Neural cell (in vitro differentiated cells): Measurements from ENCODE around the gene NCOA4. TPM values are rescaled to one million over a fixed set of nuclear protein-coding genes. Genes with fewer than 3 reads are reported as not detected.
"Not testable (repeated sequence)": the region's sequence is repeated elsewhere in the genome, so short reads cannot be mapped to it uniquely, and the experiment has no call there.

Source experiments
- H2AFZ ChIP-seq: fragments of 200-600, 300-800 bp; sonication (generic), shearing (Covaris generic); 2 replicates; pipeline ENCODE4 v1.6.0; 2014; ENCODE audit warnings: low read depth, mild to moderate bottlenecking, antibody characterized with exemption, low read length, moderate library complexity
- H3F3A ChIP-seq: fragments of 200-600 bp; shearing (Covaris generic); 2 replicates; pipeline ENCODE4 v1.6.1; 2016; ENCODE audit warnings: mild to moderate bottlenecking, moderate library complexity, mixed read lengths, antibody characterized with exemption, low read length; ENCODE audit not compliant: insufficient read depth, poor library complexity, severe bottlenecking
- H3K27ac ChIP-seq: fragments of 200-600, 300-800 bp; sonication (generic), shearing (Covaris generic); 2 replicates; pipeline ENCODE4 v1.5.1; 2014; ENCODE audit warnings: mild to moderate bottlenecking, low read length, moderate library complexity
- H3K27me3 ChIP-seq: fragments of 300-800, 200-600 bp; sonication (generic), shearing (Covaris generic); 2 replicates; pipeline ENCODE4 v1.6.0; 2014; ENCODE audit warnings: mild to moderate bottlenecking, low read depth, low read length, moderate library complexity; ENCODE audit not compliant: insufficient read depth
- H3K36me3 ChIP-seq: fragments of 300-800, 200-600 bp; sonication (generic), shearing (Covaris generic); 2 replicates; pipeline ENCODE4 v1.5.1; 2014; ENCODE audit warnings: mild to moderate bottlenecking, antibody characterized with exemption, low read length, moderate library complexity; ENCODE audit not compliant: insufficient read depth
- H3K4me2 ChIP-seq: fragments of 300-800, 200-600 bp; sonication (generic), shearing (Covaris generic); 2 replicates; pipeline ENCODE4 v1.6.0; 2014; ENCODE audit warnings: mild to moderate bottlenecking, low read length
- H3K4me3 ChIP-seq: fragments of 300-800, 200-600 bp; sonication (generic), shearing (Covaris generic); 2 replicates; pipeline ENCODE4 v1.5.1; 2014; ENCODE audit warnings: mild to moderate bottlenecking, low read length, moderate library complexity
- H3K79me2 ChIP-seq: fragments of 200-600 bp; shearing (Covaris generic); replicated peaks from 2 replicates; pipeline ENCODE4 v1.6.0; 2014; ENCODE audit warnings: mild to moderate bottlenecking, low read length, moderate library complexity; ENCODE audit not compliant: insufficient read depth
- H3K9ac ChIP-seq: fragments of 300-800, 200-600 bp; sonication (generic), shearing (Covaris generic); 2 replicates; pipeline ENCODE4 v1.6.1; 2016; ENCODE audit warnings: mild to moderate bottlenecking, low read length, mixed read lengths
- H3K9me2 ChIP-seq: fragments of 200-600 bp; shearing (Covaris generic); 2 replicates; pipeline ENCODE4 v1.6.1; 2016; ENCODE audit warnings: mild to moderate bottlenecking, low read length, mixed read lengths; ENCODE audit not compliant: insufficient read depth
- H3K9me3 ChIP-seq: fragments of 200-600, 300-800 bp; sonication (generic), shearing (Covaris generic); 2 replicates; pipeline ENCODE4 v1.6.1; 2016; ENCODE audit warnings: mild to moderate bottlenecking, mixed run types, low read length, moderate library complexity, mixed read lengths
- H4K20me1 ChIP-seq: fragments of 200-600 bp; shearing (Covaris generic); 2 replicates; pipeline ENCODE4 v1.6.1; 2016; ENCODE audit warnings: mild to moderate bottlenecking, mixed run types; ENCODE audit not compliant: insufficient read depth
- CTCF ChIP-seq: fragments of 450-650 bp; IDR thresholded peaks from 2 replicates; pipeline ENCODE4 v1.5.1; 2014; ENCODE audit warnings: antibody characterized with exemption, mild to moderate bottlenecking, moderate library complexity; ENCODE audit not compliant: poor library complexity, severe bottlenecking
- EP300 ChIP-seq: fragments of 450-650 bp; conservative IDR thresholded peaks from 2 replicates; pipeline ENCODE4 v1.6.1; 2014; ENCODE audit warnings: antibody characterized with exemption, mild to moderate bottlenecking, moderate library complexity; ENCODE audit not compliant: poor library complexity, severe bottlenecking
- EZH2 ChIP-seq: fragments of 200-600, 300-800 bp; shearing (Covaris generic), sonication (generic); IDR thresholded peaks from 2 replicates; pipeline ENCODE4 v1.6.1; 2014; ENCODE audit warnings: antibody characterized with exemption, low read length, borderline replicate concordance, mild to moderate bottlenecking; ENCODE audit not compliant: insufficient read depth, poor library complexity, severe bottlenecking
- MXI1 ChIP-seq: fragments of 450-650 bp; conservative IDR thresholded peaks from 2 replicates; pipeline ENCODE4 v1.6.1; 2014; ENCODE audit warnings: antibody characterized with exemption, mild to moderate bottlenecking; ENCODE audit not compliant: poor library complexity, severe bottlenecking
- POLR2AphosphoS5 ChIP-seq: IDR thresholded peaks from 2 replicates; pipeline ENCODE4 v1.6.1; 2012
- RAD21 ChIP-seq: fragments of 450-650 bp; conservative IDR thresholded peaks from 2 replicates; pipeline ENCODE4 v1.6.1; 2014; ENCODE audit warnings: antibody characterized with exemption, mild to moderate bottlenecking, moderate library complexity
- REST ChIP-seq: IDR thresholded peaks from 2 replicates; pipeline ENCODE4 v1.6.1; 2012; ENCODE audit warnings: borderline replicate concordance
- SMC3 ChIP-seq: fragments of 450-650 bp; conservative IDR thresholded peaks from 2 replicates; pipeline ENCODE4 v1.6.1; 2014; ENCODE audit warnings: antibody characterized with exemption, mild to moderate bottlenecking, moderate library complexity; ENCODE audit not compliant: poor library complexity
- TAF1 ChIP-seq: IDR thresholded peaks from 2 replicates; pipeline ENCODE4 v1.6.1; 2012; ENCODE audit warnings: low read depth
- polyA plus RNA-seq: library from polyadenylated mRNA; depleted of rRNA; stranded (reverse); fragments of >200 nt; gene quantifications from 2 replicates; pipeline ENCODE4 v1.2.3, GENCODE V29; 2014

The NCOA4 gene
- polyA plus RNA-seq, 1 donor from 2014 or later, result 131 TPM

- Histone ChIP-seq H3F3A (no peaks in the 10 kb centered on the region), H3K36me3 (peaks cover 3% of the 10 kb centered on the region), H3K9me3 (no peaks in the 10 kb centered on the region), H4K20me1 (no peaks in the 10 kb centered on the region), H3K9me2 (no peaks in the 10 kb centered on the region), H3K27me3 (no peaks in the 10 kb centered on the region), H3K4me3 (no peak overlapping the region), H3K27ac (no peak overlapping the region), H3K4me2 (no peak overlapping the region), H3K79me2 (no peaks in the 10 kb centered on the region), H3K9ac (no peak overlapping the region), H2AFZ (no peak overlapping the region)
- TF ChIP-seq CTCF (no peak), TAF1 (no peak), RAD21 (no peak), EP300 (no peak), MXI1 (no peak), POLR2AphosphoS5 (no peak), EZH2 (no peak), REST (no peak), SMC3 (no peak)
These were observed 32.2 kb downstream of the NCOA4 start for GRCh38 chr10:45997994-45998763.

- Histone ChIP-seq H3K4me3 (no peak overlapping the region), H3K9ac (no peak overlapping the region), H2AFZ (no peak overlapping the region), H3K27me3 (no peaks in the 10 kb centered on the region), H3K9me2 (no peaks in the 10 kb centered on the region), H3K4me2 (no peak overlapping the region), H3K9me3 (no peaks in the 10 kb centered on the region), H3K36me3 (no peaks in the 10 kb centered on the region), H3K27ac (no peak overlapping the region), H3F3A (no peaks in the 10 kb centered on the region), H4K20me1 (no peaks in the 10 kb centered on the region), H3K79me2 (no peaks in the 10 kb centered on the region)
- TF ChIP-seq MXI1 (no peak), EP300 (no peak), CTCF (no peak)
These were observed 32.9 kb downstream of the NCOA4 start for GRCh38 chr10:45997557-45997956.

- H3F3A ChIP-seq, H2AFZ ChIP-seq, H3K9ac ChIP-seq, H3K4me3 ChIP-seq, H3K27ac ChIP-seq, H3K9me3 ChIP-seq, H3K4me2 ChIP-seq, H4K20me1 ChIP-seq, H3K9me2 ChIP-seq, H3K27me3 ChIP-seq, H3K79me2 ChIP-seq, H3K36me3 ChIP-seq: not testable (repeated sequence)
These were observed 44.8 kb downstream of the NCOA4 start for GRCh38 chr10:45985590-45985989.

- H3K4me2 ChIP-seq, H3K9me2 ChIP-seq, H3K36me3 ChIP-seq, H3K9ac ChIP-seq, H3K27me3 ChIP-seq, H3K4me3 ChIP-seq, H3K27ac ChIP-seq, H3K9me3 ChIP-seq, H2AFZ ChIP-seq, H3F3A ChIP-seq, H4K20me1 ChIP-seq, H3K79me2 ChIP-seq: not testable (repeated sequence)
These were observed 46.0 kb downstream of the NCOA4 start for GRCh38 chr10:45984473-45984872.
